HG02885 (cell line): Measurements from ENCODE around the gene RAB39B.
"Not testable (repeated sequence)": the region's sequence is repeated elsewhere in the genome, so short reads cannot be mapped to it uniquely, and the experiment has no call there.

Experiments
- ATAC-seq: cut with Tn5 transposase; IDR thresholded peaks from one replicate; pipeline ENCODE4 v1.9.1; 2021; ENCODE audit warnings: mild to moderate bottlenecking; ENCODE audit not compliant: unreplicated experiment, poor library complexity

RAB39B gene, protein sequence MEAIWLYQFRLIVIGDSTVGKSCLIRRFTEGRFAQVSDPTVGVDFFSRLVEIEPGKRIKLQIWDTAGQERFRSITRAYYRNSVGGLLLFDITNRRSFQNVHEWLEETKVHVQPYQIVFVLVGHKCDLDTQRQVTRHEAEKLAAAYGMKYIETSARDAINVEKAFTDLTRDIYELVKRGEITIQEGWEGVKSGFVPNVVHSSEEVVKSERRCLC

DNA sequence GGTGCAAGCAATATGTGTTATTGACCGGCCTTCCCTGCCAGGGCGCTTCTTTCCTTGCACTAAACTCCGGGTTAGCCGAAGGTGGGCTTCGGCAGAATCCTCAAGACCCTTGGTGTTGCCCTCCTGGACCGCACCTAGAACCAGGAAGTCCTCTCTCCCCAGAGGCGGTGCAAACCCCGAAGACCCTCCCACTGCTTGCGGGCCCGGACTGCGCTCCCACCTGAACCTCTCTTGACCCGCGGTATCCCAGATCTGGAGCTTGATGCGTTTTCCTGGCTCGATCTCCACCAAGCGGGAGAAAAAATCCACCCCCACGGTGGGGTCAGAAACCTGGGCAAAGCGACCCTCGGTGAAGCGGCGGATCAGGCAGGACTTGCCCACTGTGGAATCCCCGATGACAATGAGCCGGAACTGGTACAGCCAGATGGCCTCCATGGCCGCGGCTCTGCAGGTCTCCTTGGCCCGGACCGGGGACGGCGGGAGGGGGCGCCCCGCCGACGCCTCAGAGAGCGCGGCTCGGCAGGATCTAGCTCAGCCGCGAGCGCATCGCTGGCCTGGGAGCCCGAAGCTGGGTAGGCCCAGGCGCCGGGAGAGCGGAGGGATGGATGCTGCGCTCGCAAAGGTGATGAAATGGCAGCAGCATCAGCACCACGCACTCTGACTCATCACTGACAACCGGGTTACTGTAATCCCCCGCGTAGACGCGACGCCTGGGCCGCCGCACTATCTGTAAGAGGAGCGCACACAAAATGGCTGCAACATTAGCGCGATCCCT is at the start of gene RAB39B:
RAB39B (minus strand) TSS at position 638 of the 775 bp plus-strand sequence; CDS start at position 435, 203 bp downstream.
- peak; percentile 89 for ATAC-seq

DNA sequence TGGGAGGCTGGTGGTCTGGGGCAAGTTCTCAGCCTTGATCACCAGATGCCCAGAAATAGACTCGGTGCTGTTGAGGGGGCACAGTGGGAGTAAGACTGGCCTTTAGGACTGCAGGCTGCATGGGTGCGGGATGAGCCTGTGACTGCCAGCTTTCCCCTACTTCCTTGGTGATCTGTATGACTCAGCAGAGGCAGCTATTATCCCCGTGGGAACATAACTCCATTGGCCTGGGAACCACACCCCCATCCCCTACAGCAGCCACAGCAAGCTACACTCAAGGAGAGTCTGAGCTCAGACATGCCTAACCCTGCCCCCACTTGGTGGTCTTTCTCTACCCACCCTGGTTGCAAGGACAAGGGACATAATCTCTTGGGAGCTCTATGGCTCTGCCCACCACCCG is 49.5 kb upstream of the RAB39B start:
- ATAC-seq, result no peak

DNA sequence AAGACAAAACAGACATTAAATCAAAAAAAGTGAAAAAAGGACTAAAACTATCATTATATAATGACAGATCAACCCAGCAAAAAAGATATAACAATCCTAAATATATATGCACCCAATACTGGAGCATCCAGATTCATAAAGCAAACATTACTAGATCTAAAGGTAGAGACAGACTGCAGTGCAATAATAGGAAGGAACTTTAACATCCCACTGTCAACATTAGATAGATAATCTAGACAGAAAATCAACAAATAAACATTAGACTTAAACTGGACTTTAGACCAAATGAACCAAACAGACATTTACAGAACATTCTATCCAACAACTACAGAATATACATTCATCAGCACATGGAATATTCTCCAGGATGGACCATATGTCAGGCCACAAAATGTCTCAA is 29.5 kb upstream of the RAB39B start:
- no peak for ATAC-seq

DNA sequence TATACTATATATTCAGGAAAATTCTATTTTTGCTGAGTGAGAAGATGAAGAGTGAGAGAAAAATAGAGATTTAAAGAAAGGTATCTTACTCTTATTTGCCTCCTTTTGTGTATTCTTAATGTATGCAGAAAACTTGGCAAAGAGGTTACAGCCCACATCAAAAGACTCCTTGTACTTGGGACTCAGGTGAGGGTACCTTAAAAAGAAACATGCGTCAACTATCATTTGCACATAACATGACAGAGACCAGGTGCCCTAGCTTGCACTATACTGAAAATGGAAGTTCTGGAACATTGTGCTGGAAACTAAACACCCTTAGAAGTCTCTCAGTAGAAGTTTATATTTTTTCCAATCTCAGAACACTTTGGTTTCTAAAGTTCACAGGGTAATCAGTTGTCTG is 15.6 kb upstream of the RAB39B start:
- no peak for ATAC-seq

DNA sequence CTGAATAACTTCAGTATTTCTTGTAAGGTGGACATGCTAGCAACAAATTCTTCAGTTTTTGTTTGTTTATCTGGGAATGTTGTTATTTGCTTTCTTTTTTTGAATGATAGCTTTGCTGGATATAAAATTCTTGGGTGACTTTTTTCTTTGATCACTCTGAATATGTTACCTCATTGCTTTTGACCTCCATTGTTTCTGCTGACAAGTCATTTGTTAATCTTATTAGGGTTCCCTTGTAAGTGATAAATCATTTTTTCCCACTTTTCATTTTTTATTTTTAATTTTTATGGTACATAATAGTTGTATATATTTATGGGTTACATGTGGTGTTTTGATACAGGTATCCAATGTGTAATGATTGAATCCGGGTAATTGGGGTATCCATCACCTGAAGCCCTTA is 6.7 kb upstream of the RAB39B start:
- no peak for ATAC-seq

DNA sequence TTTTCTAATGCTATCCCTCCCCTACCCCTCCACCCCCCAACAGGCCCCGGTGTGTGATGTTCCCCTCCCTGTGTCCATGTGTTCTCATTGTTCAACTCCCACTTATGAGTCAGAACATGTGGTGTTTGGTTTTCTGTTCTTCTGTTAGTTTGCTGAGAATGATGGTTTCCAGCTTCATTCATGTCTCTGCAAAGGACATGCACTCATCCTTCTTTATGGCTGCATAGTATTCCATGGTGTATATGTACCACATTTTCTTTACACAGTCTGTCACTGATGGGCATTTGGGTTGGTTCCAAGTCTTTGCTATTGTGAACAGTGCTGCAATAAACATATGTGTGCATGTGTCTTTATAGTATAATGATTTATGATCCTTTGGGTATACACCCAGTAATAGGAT is 3.7 kb upstream of the RAB39B start:
- ATAC-seq, result not testable (repeated sequence)

DNA sequence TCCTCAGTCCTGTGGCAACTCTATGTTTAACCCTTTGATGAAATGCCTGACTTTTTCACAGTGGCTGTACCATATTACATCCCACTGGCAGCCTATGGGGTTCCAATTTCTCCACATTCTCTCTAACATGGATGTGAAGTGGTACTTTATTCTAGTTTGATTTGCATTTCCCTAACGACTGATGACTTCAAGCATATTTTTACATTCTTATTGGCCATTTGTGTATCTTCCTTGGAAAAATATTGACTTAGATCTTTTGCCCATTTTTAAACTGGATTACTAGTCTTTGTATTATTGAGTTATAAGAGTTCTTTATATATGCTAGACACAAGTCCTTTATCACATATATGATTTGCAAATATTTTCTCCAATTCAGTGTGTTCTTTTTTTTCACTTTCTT is 2.1 kb upstream of the RAB39B start:
- ATAC-seq, result no peak

DNA sequence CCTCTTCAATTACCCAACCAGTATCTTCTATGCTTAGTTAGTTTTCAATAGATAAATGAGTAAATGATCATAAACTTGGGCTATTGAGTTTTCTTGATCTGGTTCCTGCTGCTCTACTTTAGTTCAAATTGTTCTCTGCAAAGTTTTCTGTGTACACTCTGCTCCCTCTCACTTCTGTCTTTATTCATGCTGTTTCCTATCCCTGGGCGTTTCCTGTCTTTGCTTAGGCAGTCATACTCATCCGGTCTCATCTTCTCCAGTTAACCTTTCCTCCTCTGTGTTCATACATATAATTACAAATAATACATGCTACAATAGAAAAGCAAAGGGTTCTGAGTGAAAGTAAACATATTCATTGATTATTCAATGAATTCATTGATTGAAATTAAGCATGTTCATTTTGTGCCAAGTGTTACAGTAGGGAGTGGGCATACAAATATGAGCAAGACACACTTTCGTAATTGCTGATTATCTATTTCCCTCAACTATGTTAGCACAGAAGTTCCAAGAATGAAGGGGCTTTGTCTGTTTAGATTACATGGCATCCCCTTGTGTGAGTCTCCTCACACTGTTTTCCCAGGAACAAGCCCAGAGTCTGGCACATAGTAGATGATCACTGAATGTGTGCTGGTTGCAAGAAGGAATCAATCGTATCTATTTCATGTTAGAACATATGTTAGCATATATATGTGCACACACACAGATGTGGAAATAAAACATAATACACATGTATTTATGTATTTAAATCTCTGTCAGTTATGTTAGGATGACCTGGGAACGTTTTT is 1.1 kb downstream of the RAB39B start:
- ATAC-seq, result peak; percentile 46

DNA sequence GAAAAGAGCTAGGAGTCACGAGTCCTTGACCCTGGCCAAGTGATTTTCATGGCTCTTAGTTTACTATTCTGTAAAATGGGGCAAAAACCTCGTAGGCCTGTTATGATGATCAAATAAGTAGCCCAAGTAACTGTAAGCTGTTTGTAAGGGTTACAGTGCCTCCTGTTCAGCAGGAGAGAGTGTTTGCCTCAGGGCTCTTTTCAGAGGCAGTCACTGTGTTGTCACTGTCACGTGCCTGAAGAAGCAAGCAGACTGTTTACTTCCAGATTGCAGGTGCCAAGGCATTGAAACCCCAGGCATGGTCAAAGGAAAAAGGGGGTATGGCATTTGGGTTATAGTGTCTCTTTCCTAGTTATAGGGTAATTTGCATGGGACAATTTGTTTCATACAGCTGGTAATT is 4.5 kb downstream of the RAB39B start:
- no peak for ATAC-seq

DNA sequence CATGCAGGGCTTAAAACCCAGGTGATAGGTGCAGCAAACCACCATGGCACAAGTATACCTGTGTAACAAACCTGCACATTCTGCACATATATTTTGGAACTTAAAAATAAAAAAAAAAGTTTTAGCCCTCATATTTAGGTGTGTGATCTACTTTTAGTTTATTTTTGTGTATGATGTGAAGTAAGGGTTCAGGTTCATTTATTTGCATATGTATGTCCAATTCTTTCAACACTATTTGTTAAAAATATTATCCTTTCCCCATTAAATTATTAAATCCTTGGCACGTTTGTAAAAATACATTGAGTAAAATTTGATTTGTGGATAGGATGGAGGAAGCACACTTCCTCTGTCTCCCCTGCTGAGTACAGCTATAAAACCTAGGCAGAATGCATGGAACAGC is 12.9 kb downstream of the RAB39B start:
- ATAC-seq, result no peak

DNA sequence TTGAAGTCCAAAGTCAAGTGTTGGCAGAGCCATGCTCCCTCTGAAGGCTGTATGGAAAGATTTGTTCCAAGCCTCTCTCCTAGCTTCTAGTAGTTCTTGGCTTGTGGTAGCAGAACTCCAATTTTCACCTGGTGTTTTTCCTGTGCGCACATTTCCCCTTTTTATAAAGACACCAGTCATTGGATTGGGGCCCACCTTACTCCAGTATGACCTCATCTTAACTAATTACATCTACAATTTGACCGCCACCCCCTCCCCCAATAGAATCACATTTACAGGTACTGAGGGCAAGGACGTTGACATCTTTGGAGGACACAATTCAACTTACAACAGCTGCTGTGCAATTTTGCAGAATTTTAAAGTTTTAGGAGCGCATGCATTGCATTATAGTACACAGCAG is 16.8 kb downstream of the RAB39B start:
- no peak for ATAC-seq

DNA sequence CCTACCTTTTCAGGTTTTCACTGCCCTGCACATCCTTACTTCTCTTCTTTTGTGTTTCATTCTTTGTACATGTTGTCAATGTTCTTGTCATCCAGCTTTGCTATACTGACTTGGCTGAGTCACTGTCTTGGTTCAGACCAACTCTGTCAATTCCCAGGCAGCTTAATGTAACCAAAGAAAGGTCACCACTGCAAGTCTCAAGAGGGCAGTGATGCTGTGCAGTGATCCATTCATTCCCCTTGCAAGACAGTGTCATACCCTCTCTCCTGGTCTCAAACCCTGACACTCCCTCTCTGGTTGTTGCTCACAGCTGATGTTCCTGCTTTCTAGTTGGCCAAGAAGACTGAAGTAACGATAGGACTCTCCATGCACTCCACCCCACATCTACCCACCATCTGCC is 17.5 kb downstream of the RAB39B start:
- no peak for ATAC-seq

DNA sequence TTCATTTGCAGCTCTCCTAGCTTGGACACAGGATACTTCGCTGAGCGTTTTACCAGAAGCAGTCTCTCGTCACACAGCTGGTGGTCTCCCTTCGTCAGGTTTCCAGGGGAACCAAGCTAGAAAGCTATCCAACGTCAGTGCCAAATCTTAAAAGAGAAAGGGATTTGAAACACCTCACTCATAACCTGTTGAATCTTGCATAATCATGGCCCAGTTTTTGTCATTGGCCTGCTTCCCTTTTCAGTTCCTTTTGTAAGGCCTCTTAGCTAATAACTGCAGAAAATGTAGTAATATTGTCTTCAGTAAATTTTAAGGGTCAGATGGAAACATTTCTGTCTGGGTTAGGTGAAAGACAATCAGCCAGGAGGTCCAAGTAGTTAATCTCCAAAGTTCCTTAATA is 22.0 kb downstream of the RAB39B start:
- ATAC-seq, result no peak

DNA sequence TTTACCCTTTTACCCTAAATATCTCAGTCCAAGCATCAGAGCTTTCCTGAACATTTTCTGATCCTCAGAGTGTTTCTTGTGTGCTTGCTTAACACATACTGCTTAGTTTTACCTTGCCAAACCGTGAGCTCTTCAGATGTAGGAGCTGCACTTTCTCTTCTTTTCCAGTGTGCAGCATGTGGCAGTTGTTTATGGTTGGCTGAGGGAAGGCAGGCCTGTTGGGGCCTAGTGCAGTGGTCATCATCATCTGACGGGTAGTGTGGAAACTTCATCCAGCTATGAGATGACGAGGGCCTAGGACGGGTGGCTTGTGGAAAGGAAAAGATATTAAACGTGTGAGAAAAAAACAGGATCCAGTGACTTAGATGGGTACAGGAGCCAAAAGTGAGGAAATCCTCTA is 26.6 kb downstream of the RAB39B start:
- no peak for ATAC-seq

DNA sequence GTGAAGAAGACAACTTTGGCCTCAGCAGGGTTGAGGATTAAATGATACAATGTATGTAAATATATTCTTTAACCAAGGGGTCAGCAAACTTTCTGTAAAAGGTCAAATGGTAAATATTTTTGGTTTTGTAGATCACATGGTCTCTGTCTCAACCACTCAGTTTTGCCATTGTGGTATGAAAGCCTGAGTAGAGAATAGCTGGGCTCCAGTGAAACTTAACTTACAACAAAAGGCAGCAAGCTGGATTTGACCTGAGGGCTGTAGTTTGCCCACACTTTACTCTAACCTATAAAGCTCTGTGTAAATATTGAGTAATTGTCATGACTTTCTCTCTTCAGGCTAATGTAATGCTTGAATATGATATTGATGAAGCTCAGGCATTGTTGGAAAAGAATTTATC is 28.4 kb downstream of the RAB39B start:
- ATAC-seq, result no peak

DNA sequence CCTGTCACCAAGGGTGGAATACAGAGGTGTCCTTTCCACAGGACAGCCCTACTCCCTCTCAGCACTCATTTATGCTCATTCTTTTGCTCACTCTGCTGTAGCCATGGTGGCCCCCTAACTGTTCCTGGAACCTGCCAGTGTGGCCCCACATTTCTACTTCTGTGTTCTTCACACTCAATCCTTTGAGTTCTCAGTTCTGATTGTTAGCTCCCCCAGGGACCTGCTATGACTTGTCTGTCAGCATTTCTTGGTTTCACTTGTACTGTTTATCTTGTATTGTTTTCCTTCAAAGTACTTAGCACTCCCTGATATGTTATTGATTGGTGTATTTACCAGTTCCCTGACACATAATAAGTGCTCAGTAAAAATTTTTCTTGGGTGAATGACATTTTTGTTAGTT is 33.1 kb downstream of the RAB39B start:
- peak; percentile 88 for ATAC-seq

DNA sequence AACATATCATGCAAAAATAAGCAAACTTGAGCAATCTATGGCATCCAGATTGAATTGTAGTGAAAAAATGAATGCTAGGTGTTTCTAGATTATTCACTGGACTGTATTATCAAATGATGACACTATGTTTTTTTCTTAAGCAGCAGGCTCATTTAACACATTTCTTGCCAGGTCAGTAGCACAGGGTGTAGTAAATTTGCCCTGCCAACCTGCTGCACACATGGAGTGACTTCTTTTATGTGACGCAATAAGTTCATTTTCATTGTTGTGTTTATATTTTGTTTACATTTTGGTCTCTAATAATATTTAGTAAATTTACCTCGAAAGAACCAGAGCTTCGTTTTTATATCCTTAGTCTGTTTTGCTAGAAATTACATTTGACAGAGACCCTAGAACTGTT is 38.5 kb downstream of the RAB39B start:
- ATAC-seq, result no peak

DNA sequence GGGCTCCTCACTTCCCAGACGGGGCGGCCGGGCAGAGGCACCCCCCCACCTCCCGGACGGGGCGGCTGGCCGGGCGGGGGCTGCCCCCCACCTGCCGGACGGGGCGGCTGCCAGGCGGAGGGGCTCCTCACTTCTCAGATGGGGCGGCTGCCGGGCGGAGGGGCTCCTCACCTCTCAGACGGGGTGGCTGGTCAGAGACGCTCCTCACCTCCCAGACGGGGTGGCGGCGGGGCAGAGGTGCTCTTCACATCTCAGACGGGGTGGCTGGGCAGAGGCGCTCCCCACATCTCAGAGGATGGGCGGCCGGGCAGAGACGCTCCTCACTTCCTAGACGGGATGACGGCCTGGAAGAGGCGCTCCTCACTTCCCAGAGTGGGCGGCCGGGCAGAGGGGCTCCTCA is 40.5 kb downstream of the RAB39B start:
- not testable (repeated sequence) for ATAC-seq

DNA sequence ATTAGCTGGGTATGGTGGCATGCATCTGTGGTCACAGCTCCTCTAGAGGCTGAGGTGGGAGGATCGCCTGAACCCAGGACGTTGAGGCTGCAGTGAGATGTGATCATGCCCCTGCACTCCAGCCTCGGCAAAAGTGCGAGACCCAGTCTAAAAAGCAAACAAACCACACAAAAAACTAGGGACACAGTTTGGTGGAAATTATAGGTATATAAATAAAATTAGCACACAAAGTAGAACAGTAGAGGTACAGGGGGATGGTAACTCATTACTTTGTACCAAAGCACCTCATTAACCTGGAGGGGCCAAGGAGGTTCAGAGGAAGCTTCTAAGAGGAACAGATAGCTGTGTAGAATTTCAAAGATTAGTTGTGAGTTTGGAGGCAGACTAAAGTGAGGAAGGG is 42.9 kb downstream of the RAB39B start:
- ATAC-seq, result no peak

DNA sequence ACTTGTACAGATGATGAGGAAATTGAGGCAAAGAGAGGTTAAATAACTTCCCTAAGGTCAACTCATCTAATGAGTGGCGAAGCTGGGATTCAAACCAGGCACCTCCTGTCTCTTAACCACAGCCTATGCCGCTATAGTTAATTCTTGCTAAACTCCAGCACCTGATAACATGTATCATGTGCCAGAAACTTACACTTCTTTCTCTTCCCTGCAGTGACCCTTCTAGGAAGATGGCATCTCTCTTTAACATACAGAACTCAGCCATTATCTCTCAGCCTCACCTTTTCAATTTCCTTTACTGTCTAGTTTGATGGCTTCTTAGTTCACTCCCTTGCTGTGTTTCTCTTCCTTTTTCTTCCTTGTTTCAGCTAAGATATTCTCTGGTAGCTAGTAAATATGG is 45.5 kb downstream of the RAB39B start:
- ATAC-seq, result no peak

DNA sequence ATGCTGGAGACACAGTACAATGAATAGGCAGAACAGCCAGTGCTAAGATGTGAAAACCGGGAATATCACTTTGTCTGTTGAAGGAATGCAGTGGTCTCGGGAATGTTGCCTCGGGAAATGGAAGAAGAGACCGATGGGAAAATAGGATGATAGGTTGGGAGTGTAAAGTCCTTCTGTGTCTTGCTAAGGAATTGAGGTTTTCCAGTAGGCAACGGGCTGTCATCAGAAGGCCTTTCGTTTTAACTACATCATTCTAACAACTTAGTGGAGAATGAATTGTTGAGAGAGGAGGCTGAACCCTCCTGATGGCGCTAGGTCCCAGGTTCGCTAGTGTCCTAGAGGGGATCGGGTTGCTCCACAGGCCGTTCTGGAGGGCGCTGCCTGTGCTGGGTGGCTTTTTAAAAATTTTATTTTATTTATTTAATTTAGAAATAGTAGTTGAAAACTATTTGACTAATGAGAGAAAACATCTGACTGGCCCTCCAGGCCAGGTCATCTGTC is 47.3 kb downstream of the RAB39B start:
- ATAC-seq, result no peak
